Activated naive CD8-positive, alpha-beta T cell treated with anti-CD3 and anti-CD28 coated beads for 36 hours (primary cell): ENCODE data around the gene CLEC16A. TPM values are rescaled to one million over a fixed set of nuclear protein-coding genes. Genes with fewer than 3 reads are reported as not detected.

ENCODE experiments used
- DNase-seq: peaks from one replicate; pipeline ENCODE4 v3.0.0; 2021
- H3K27ac Mint-ChIP-seq: one replicate; pipeline ENCODE4 v1.8.0; 2022; ENCODE audit warnings: mild to moderate bottlenecking, moderate library complexity, mixed read lengths
- H3K27me3 Mint-ChIP-seq: one replicate; pipeline ENCODE4 v1.8.0; 2022; ENCODE audit warnings: mild to moderate bottlenecking, mixed read lengths
- H3K36me3 Mint-ChIP-seq: one replicate; pipeline ENCODE4 v1.8.0; 2021; ENCODE audit warnings: mild to moderate bottlenecking, mixed read lengths
- H3K4me1 Mint-ChIP-seq: one replicate; pipeline ENCODE4 v1.8.0; 2021; ENCODE audit warnings: mixed read lengths
- H3K4me3 Mint-ChIP-seq: one replicate; pipeline ENCODE4 v1.8.0; 2022; ENCODE audit warnings: mild to moderate bottlenecking, moderate library complexity, mixed read lengths
- H3K9me3 Mint-ChIP-seq: one replicate; pipeline ENCODE4 v1.8.0; 2022; ENCODE audit warnings: mixed read lengths
- total RNA-seq, 2 experiments: library from RNA; stranded (reverse); gene quantifications; one replicate each; pipeline ENCODE4 v1.2.3, GENCODE V29; 2021

CLEC16A gene
- total RNA-seq, 2 experiments from 2014 or later = 20.4 to 21.3 TPM

DNA sequence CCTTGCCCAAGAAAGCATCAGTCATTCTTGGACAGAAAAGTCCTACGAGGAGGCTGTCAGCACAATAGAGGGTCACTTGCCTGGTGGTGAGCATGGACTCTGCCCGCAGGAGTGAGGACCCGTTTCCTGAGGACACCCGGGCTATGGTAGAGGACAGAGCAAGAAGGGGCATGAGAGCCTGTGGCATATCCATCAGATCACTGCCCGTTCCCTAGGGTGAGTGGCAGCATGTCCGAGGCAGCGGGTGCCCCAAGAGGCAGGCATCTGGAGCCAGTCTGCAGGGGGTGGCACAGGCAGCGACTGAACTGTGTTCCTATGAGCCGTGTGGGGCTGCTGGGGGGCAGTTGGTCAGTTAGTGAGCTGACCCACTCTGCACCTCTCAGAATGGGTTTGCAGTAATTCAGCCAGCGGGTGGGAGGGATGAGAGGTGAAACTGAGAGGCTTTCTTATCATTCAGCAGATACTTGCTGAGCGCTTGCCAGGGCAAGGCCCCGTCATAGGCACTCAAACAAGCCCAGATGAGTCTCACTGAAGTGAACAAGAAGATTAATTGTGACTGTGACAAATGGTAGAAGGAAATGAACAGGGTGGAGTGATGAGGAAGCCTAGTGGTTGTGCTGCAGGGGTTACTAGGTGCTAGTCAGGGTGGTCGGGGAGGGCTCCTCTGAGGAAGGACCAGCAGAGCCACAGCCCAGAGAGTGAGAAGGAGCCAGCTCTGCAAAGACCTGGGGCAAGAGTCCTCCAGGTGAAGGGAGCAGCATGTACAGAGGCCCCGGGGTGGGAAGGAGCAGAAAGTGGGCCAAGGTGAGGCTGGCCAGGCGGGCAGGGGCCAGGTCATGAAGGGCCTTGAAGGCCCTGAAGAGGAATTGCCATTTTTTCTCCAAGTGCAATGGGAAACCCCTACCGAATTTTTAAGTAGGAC, 87.9 kb downstream of the CLEC16A start:
- Mint-ChIP-seq H3K27me3 (no peaks in the 10 kb centered on the region), H3K36me3 (peaks cover 40% of the 10 kb centered on the region), H3K9me3 (peaks cover 6% of the 10 kb centered on the region), H3K4me3 (no peak overlapping the region), H3K4me1 (no peaks in the 10 kb centered on the region), H3K27ac (no peak overlapping the region)
- DNase-seq = no peak

DNA sequence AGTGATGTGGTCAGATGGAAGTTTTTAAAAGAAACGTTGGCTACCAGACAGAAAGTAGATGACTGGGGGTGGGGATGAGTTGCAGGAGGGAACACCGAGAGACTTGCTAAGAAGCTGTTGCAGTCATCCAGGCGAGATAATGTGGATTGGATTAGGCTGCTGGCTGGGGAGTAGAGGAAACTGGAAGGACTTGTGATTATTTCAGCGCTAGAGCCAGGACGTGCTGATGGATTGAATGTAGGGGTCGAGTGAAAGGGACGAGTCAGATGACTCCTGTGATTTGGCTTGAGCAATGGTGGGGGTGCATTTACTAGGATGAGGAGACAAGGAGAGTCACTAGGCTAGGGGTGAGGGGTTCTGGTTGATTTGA, 88.5 kb downstream of the CLEC16A start:
- Mint-ChIP-seq H3K9me3 (peaks cover 6% of the 10 kb centered on the region), H3K27me3 (no peaks in the 10 kb centered on the region), H3K4me1 (no peaks in the 10 kb centered on the region), H3K4me3 (no peak overlapping the region), H3K27ac (no peak overlapping the region), H3K36me3 (peaks cover 34% of the 10 kb centered on the region)
- no peak for DNase-seq

DNA sequence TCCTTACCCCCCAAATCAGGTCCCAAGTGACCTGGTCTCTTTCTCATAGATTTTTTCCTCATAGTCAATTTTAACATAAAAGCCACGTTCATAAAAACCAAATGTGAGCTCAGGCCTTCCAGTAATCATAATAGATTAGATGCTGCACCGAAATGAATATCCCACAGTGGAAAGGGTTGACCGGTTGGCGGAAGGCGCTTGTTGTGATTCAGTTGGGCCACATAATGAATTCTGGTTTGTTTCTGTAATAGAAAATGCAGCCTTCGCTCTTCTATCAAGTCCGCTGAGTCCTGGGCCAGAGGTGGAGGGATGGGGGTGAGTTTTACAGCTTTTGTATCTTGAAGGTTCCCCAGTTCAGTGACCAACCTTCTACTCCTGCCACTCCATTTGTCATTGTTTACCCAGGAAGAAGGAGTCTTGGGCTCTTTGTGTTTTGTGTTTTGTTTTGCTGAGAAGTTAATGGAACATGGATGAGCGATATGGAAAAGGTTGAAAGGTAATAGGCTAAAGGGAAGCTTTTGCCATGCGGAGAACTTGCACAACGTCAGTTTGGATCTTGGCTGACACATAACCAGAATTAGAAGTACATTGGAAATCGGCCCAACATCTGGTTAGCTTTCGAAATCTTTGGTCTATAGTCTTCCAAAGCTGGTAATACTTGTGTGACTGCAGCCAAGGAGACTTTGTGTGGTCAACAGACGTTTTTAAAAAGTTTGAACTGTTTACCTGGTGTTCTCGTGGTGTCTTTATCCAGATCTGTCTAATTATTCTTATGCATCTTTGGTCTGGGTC, 89.5 kb downstream of the CLEC16A start:
- DNase-seq = no peak
- H3K36me3 Mint-ChIP-seq = peaks cover 25% of the 10 kb centered on the region
- no peaks in the 10 kb centered on the region for H3K4me1 Mint-ChIP-seq
- no peaks in the 10 kb centered on the region for H3K27me3 Mint-ChIP-seq
- peaks cover 2% of the 10 kb centered on the region for H3K9me3 Mint-ChIP-seq
- H3K27ac Mint-ChIP-seq = no peak overlapping the region
- H3K4me3 Mint-ChIP-seq = no peak overlapping the region

DNA sequence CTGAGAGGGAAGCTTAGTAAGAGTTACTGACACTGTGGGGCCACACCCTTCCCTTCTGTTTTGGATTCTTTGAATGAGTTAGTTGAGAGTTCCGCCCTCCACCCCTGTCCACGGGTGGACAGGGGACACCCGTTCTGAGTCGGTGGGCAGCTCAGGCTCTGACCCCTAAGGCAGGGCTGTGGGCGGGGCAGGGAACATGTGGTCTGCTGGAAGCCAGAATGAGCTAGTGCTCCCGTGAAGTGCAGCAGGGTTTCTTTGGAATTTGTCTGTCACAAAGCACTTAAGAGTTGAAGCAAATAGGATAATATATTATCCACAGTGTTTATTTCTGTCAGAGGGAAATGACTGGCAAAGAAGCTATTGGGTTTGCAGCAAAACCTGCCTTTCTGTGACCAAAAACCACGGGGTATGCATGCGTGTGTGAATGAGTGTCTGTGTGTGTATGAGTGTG, 90.1 kb downstream of the CLEC16A start:
- Mint-ChIP-seq H3K4me1 (no peaks in the 10 kb centered on the region), H3K36me3 (peaks cover 18% of the 10 kb centered on the region), H3K9me3 (no peaks in the 10 kb centered on the region), H3K27ac (no peak overlapping the region), H3K4me3 (no peak overlapping the region), H3K27me3 (no peaks in the 10 kb centered on the region)
- DNase-seq = no peak

DNA sequence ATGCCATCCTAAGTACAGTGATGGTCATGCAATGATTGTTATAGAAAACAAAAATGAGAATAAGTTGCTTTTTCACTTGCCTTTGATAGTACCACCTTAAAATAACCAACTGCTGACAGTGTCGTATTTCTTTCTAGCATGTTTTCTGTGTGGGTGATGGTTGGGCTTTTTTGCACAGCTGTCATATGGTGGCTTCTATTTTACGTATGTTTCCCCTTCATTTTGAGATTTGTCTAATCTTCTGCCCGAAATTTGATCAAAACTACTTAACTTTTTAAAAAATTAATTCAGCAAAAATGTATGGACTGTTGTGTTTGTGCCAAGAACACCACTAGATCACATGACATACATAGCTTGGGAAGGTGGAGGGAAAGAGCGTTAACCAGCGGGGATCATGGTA, 90.7 kb downstream of the CLEC16A start:
- H3K4me3 Mint-ChIP-seq = no peak overlapping the region
- H3K9me3 Mint-ChIP-seq = no peaks in the 10 kb centered on the region
- H3K27ac Mint-ChIP-seq = no peak overlapping the region

DNA sequence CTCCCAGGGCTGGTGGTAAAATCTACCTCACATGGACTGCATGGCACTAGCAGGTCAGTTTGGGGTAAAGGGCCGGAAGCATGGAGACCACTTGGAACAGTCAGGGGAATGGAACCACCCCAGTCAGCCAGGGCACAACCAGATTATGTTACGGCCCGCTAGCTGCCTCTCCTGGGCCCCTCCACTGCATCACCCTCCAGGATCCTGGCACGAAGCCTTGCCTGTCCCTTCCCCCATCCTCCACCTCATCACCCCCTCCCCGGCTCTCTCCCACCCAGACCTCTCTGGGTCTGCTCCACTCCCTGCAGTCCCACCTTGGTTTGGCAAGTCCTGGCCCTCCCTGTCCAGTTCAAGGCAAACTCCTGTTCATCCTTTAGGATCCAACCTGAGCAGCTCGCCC, 91.7 kb downstream of the CLEC16A start:
- Mint-ChIP-seq H3K27me3 (no peaks in the 10 kb centered on the region), H3K4me3 (no peak overlapping the region), H3K9me3 (no peaks in the 10 kb centered on the region), H3K4me1 (no peaks in the 10 kb centered on the region), H3K36me3 (peaks cover 8% of the 10 kb centered on the region), H3K27ac (no peak overlapping the region)
- DNase-seq = no peak

More for the DNA sequence above, 90.7 kb downstream of the CLEC16A start:
- DNase-seq = no peak
- Mint-ChIP-seq H3K4me1 (no peaks in the 10 kb centered on the region), H3K36me3 (peaks cover 14% of the 10 kb centered on the region), H3K27me3 (no peaks in the 10 kb centered on the region)

DNA sequence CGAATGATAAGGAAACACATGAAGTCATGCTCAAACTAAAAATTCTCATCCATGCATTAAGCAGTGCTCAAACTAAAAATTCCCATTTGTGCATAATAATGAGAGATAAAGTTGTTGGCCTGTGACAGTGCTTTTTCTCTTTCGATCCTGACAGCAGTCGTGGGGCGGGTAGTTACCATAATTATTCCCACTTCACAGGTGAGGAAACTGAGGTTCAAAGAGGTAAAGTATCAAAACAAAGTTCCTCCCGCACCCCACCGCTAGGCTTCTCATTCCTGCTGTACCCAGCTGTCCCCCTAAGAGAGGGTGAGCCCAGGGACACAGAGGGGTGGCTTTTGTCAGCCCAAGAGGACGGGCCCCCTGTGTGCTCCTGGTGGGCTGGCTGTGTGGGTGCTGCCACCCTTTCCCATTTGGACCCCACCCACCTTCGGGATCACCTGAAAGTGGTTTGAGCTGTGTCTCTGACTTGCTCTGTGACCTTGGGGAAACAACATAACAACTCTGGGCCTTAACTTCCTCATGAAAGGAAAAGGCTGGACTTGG, 92.6 kb downstream of the CLEC16A start:
- H3K4me1 Mint-ChIP-seq = no peaks in the 10 kb centered on the region
- H3K9me3 Mint-ChIP-seq = no peaks in the 10 kb centered on the region
- no peak overlapping the region for H3K27ac Mint-ChIP-seq
- no peaks in the 10 kb centered on the region for H3K27me3 Mint-ChIP-seq
- peaks cover 12% of the 10 kb centered on the region for H3K36me3 Mint-ChIP-seq
- DNase-seq = no peak
- no peak overlapping the region for H3K4me3 Mint-ChIP-seq

DNA sequence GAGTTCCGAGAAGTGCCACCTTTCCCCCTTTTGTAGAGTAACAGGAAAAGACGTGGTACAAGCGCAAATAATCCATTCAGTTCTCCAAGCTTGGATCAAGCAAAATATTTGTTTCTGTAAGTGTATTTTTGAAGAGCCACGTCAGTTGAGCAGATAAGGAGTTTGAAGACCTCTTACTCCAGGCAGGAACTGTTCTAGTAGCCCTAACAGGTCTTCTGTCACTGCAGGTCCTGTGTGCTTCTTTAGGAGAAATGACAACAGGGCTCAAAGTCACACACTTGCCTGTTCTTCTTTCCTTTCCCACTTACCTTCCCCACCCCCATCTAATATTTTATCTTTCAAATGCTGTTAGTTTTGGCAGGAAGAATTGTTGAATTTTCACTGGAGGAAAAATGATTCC, 93.9 kb downstream of the CLEC16A start:
- H3K36me3 Mint-ChIP-seq = peaks cover 12% of the 10 kb centered on the region

DNA sequence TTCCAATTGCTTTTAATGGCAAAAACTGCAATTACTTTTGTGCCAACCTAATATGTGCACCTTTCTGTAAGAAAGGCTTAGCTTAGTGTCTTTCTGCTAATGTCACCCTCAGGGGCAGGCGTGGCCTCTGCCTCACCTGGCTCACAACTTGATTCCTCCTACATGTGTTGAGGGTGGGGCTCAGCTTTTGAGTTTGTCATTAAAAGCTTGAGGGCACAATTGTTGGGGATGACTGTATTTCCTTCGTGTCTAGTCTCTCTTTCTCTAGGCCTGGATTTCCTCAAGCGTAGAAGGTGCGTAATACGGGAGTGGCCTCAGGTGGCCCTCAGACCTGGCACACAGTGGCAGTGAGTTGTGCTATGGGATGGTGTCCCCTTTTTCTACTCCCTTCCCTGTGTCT, 94.4 kb downstream of the CLEC16A start:
- Mint-ChIP-seq H3K9me3 (no peaks in the 10 kb centered on the region), H3K4me1 (no peaks in the 10 kb centered on the region), H3K27me3 (no peaks in the 10 kb centered on the region), H3K4me3 (no peak overlapping the region), H3K36me3 (peaks cover 14% of the 10 kb centered on the region), H3K27ac (no peak overlapping the region)
- DNase-seq = no peak

More for the DNA sequence above, 93.9 kb downstream of the CLEC16A start:
- no peak for DNase-seq
- Mint-ChIP-seq H3K4me3 (no peak overlapping the region), H3K27ac (no peak overlapping the region), H3K9me3 (no peaks in the 10 kb centered on the region), H3K4me1 (no peaks in the 10 kb centered on the region), H3K27me3 (no peaks in the 10 kb centered on the region)

DNA sequence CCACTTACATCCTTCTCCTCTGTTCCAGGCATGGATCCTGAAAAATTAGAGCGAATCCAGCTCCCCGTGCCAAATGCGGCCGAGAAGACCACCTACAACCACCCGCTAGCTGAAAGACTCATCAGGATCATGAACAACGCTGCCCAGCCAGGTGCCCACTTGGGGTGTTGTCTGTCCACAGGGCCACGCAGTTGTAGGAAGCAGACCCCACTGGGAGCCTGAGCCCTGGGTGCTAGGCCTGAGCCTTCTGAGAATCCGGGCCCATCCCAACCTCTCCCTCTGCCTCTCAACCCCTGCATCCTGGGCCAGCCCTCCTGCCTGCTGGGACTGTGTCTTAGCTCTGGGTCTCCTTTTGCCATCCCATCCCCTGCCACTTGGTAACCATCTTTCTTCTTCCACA, 95.4 kb downstream of the CLEC16A start:
- peaks cover 9% of the 10 kb centered on the region for H3K36me3 Mint-ChIP-seq
- DNase-seq = no peak
- H3K9me3 Mint-ChIP-seq = no peaks in the 10 kb centered on the region
- H3K27ac Mint-ChIP-seq = no peak overlapping the region
- H3K4me1 Mint-ChIP-seq = no peaks in the 10 kb centered on the region
- no peak overlapping the region for H3K4me3 Mint-ChIP-seq
- no peaks in the 10 kb centered on the region for H3K27me3 Mint-ChIP-seq

DNA sequence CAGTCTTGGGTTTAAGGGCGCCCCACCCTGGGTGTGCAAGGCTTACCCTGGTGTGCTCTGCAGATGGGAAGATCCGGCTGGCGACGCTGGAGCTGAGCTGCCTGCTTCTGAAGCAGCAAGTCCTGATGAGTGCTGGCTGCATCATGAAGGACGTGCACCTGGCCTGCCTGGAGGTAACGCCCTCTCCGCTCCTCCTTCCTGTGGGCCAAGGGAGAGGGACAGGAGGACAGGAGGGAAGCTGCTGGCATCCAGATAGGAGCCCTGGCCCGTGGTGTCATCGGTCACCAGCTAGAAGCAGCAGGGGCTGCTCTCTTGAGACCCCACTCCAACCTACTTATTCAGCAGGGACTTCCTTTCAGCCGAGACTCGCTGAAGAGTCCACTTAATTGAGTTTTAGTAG, 97.8 kb downstream of the CLEC16A start:
- no peak for DNase-seq
- Mint-ChIP-seq H3K36me3 (peaks cover 12% of the 10 kb centered on the region), H3K9me3 (no peaks in the 10 kb centered on the region), H3K4me1 (peaks cover 3% of the 10 kb centered on the region), H3K27me3 (no peaks in the 10 kb centered on the region), H3K27ac (no peak overlapping the region), H3K4me3 (no peak overlapping the region)

DNA sequence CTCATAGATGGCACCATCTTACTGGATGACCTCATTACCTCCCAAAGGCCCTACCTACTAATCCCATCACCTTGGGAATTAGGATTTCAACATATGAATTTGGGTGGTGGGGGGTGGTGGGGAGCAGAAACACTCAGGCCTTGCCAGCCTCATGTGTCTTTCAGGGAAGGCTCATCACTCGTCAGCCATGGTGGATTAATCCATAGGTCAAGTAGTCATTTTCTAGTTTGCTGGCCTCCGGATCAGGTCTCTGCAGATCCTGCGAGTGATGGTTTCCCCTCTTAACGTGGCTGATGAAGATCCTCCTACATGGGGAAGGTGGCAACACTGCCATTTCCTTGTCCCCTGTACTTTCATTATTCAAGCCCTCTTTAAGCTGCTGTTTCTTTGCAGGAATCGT, 101.1 kb downstream of the CLEC16A start:
- no peak overlapping the region for H3K27ac Mint-ChIP-seq
- no peak overlapping the region for H3K4me3 Mint-ChIP-seq
- no peaks in the 10 kb centered on the region for H3K9me3 Mint-ChIP-seq
- peaks cover 17% of the 10 kb centered on the region for H3K36me3 Mint-ChIP-seq
- no peak for DNase-seq
- no peaks in the 10 kb centered on the region for H3K27me3 Mint-ChIP-seq
- H3K4me1 Mint-ChIP-seq = peaks cover 7% of the 10 kb centered on the region

DNA sequence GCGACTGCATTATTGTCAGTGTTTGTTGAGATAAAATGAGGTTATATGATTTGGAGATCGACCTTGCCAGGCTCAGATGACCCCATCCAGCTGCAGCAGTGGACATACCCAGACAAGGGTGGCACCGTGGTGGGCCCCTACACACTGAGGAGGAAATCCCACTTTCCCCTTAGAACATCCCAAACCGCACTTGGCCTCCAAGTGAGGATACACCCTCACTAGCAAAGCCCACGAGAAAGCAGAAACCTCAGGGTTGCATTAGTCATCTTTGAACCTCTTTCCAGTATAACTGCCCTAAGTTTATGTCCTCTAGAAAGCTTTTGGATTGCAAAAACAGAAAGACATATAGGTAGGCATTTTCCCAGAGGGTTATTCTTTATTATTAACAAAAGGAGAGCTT, 101.5 kb downstream of the CLEC16A start:
- H3K27ac Mint-ChIP-seq = no peak overlapping the region
- H3K4me1 Mint-ChIP-seq = peaks cover 10% of the 10 kb centered on the region
- H3K36me3 Mint-ChIP-seq = peaks cover 17% of the 10 kb centered on the region
- DNase-seq = no peak
- H3K4me3 Mint-ChIP-seq = no peak overlapping the region
- no peaks in the 10 kb centered on the region for H3K9me3 Mint-ChIP-seq
- H3K27me3 Mint-ChIP-seq = no peaks in the 10 kb centered on the region

DNA sequence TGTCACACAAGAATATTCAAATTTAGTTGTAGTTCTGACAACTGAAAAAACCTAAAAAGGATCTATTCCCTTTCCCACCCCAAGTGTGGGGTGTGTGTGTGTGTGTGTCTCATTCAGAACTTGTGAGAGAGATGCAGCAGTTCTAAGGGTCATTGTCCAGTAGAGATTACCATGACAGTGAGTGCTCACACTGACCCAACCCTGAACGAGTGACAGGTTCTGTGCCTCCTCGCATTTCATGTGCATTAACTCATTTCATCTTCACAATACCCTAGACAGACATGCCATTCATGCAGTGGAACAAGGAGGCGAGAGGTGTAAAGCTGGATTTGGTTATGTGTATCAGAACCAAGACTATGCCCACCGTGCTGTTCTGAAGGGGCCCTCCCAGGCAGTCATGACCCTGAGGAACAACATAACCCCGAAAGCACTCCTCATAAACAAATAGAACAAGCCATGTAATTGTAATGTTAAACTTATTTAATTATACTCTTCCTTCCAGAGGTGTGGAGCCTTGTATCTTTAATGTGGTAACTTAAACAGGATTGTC, 102.1 kb downstream of the CLEC16A start:
- DNase-seq = no peak
- Mint-ChIP-seq H3K27ac (no peak overlapping the region), H3K4me3 (no peak overlapping the region), H3K9me3 (no peaks in the 10 kb centered on the region), H3K36me3 (peaks cover 13% of the 10 kb centered on the region), H3K4me1 (peaks cover 15% of the 10 kb centered on the region), H3K27me3 (no peaks in the 10 kb centered on the region)

DNA sequence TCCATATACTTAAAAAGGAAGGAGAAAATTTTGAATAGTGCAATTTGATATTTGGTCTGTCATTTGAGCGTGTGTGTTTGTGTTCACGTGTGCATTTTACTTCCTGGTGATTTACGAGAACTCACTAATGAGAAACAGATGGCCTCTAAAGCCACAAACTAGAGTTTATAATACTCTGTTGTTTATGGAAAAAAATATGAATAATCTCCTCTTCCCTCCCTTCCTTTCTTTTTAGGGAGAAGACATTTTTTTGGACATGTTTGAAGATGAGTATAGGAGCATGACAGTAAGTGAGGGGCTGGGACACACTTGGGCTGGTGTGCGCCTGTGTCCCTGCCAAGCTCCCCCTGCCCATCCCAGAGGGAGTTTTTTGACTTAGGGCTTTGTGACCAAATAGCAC, 102.7 kb downstream of the CLEC16A start:
- H3K27me3 Mint-ChIP-seq = no peaks in the 10 kb centered on the region

More for the DNA sequence above, 102.7 kb downstream of the CLEC16A start:
- peaks cover 21% of the 10 kb centered on the region for H3K4me1 Mint-ChIP-seq
- peaks cover 12% of the 10 kb centered on the region for H3K36me3 Mint-ChIP-seq
- H3K9me3 Mint-ChIP-seq = no peaks in the 10 kb centered on the region
- H3K27ac Mint-ChIP-seq = no peak overlapping the region
- DNase-seq = no peak
- H3K4me3 Mint-ChIP-seq = no peak overlapping the region
